ENCODE results near the gene CPVL. TPM values are rescaled to one million over a fixed set of nuclear protein-coding genes. Genes with fewer than 3 reads are reported as not detected.

CPVL gene
- total RNA-seq, 1 donor from 2014 or later = 15.2 TPM

- no peak for DNase-seq (ENCODE audit: low spot score in 2 of 2)
- Histone ChIP-seq H3K4me1 (no peaks in the 10 kb centered on the region), H3K27me3 (no peaks in the 10 kb centered on the region), H3K27ac (no peak overlapping the region), H3K36me3 (no peaks in the 10 kb centered on the region), H3K9me3 (no peaks in the 10 kb centered on the region), H3K4me3 (no peak overlapping the region)
- intact Hi-C loops (cut with DNase I) = no loop called here
- no peak for TF ChIP-seq CTCF (IDR thresholded peaks at IDR 0.05)
Observed at GRCh38 chr7:29077854-29078253, 68.5 kb downstream of the CPVL start.

- intact Hi-C loops (cut with DNase I) = no loop called here
- no peaks in the 10 kb centered on the region for H3K27me3 ChIP-seq
- H3K9me3 ChIP-seq = no peaks in the 10 kb centered on the region
- no peaks in the 10 kb centered on the region for H3K36me3 ChIP-seq
- H3K4me1 ChIP-seq = no peaks in the 10 kb centered on the region
- H3K27ac ChIP-seq = no peak overlapping the region
- TF ChIP-seq CTCF (IDR thresholded peaks at IDR 0.05) = no peak
- H3K4me3 ChIP-seq = no peak overlapping the region
- no peak for DNase-seq (ENCODE audit: low spot score in 2 of 2)
Observed at GRCh38 chr7:29077176-29077575, 69.2 kb downstream of the CPVL start.

DNA sequence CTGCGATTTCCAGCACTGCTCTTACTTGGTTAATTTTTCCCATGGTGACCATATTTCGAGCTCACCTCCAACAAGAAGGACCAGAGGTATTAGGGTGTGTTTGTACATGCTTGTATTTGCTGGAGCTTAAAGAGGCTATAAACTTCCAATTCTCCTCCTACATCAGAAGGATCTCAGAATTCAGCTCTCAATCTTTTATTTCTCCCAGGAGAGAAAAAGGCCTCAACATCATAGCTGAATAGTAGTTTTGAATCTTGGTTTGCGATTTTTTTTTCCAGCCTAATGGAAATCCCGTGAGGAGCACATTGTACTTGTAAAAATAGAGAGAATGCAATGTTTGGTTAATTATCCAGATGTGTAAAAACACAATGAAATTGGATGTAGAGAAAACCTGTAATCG is 69.7 kb downstream of the CPVL start:
- TF ChIP-seq CTCF (IDR thresholded peaks at IDR 0.05) = no peak
- Histone ChIP-seq H3K27me3 (no peaks in the 10 kb centered on the region), H3K9me3 (no peaks in the 10 kb centered on the region), H3K27ac (no peak overlapping the region), H3K4me3 (no peak overlapping the region), H3K4me1 (no peaks in the 10 kb centered on the region), H3K36me3 (no peaks in the 10 kb centered on the region)
- intact Hi-C loops (cut with DNase I) = no loop called here
- DNase-seq (ENCODE audit: low spot score in 2 of 2) = no peak

- no peaks in the 10 kb centered on the region for H3K4me1 ChIP-seq
- H3K27ac ChIP-seq = no peak overlapping the region
- H3K36me3 ChIP-seq = no peaks in the 10 kb centered on the region
- no peak overlapping the region for H3K4me3 ChIP-seq
- no peak for TF ChIP-seq CTCF (IDR thresholded peaks at IDR 0.05)
- H3K27me3 ChIP-seq = no peaks in the 10 kb centered on the region
- H3K9me3 ChIP-seq = no peaks in the 10 kb centered on the region
- no peak for DNase-seq (ENCODE audit: low spot score in 2 of 2)
- intact Hi-C loops (cut with DNase I) = no loop called here
Observed at GRCh38 chr7:29075606-29076005, 70.7 kb downstream of the CPVL start.

GRCh38 chr7:29071203-29071874 is 75.0 kb downstream of the CPVL start:
- TF ChIP-seq CTCF (IDR thresholded peaks at IDR 0.05) = no peak
- no peaks in the 10 kb centered on the region for H3K4me1 ChIP-seq
- H3K9me3 ChIP-seq = no peaks in the 10 kb centered on the region
- H3K36me3 ChIP-seq = no peaks in the 10 kb centered on the region
- no peak overlapping the region for H3K4me3 ChIP-seq
- intact Hi-C loops (cut with DNase I) = no loop called here
- H3K27ac ChIP-seq = no peak overlapping the region
- no peaks in the 10 kb centered on the region for H3K27me3 ChIP-seq
- DNase-seq (ENCODE audit: low spot score in 2 of 2) = no peak

GRCh38 chr7:29066641-29067040 is 79.7 kb downstream of the CPVL start:
- Histone ChIP-seq H3K27ac (no peak overlapping the region), H3K4me1 (no peaks in the 10 kb centered on the region), H3K4me3 (no peak overlapping the region), H3K36me3 (no peaks in the 10 kb centered on the region), H3K9me3 (no peaks in the 10 kb centered on the region), H3K27me3 (no peaks in the 10 kb centered on the region)
- no peak for TF ChIP-seq CTCF (IDR thresholded peaks at IDR 0.05)
- intact Hi-C loops (cut with DNase I) = no loop called here
- DNase-seq (ENCODE audit: low spot score in 2 of 2) = no peak

All from ascending aorta (tissue), 2 donors.